VCaP (cell line): ENCODE data around the gene FRAS1.

ENCODE experiments used
- H3K27ac ChIP-seq: fragments of 450-650 bp; 2 replicates; pipeline ENCODE4 v1.5.1; 2017
- TF ChIP-seq, protein P1 (sequence below): fragments of 450-650 bp; conservative IDR thresholded peaks from 2 replicates; pipeline ENCODE4 v1.5.1; 2017; ENCODE audit warnings: mild to moderate bottlenecking, moderate library complexity

The FRAS1 gene

DNA sequence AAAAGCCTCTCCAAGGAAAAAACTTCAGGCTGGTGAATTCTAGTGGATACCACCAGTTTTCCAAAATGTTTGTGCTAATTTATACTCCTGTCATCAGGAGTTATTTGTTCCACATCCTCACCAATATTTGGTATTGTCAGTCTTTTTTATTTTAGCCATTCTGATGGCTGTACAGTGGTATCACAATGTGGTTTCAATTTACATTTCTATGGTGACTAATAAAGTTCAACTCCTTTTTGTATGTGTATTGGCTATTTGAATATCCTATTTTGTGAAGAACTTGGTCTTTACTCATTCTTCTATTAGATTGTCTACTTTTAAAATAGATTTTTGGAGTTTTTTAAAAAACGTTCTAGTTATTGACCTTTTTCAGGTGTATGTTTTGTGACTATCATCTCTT is 33.0 kb upstream of the FRAS1 start:
- TF ChIP-seq, protein P1, sequence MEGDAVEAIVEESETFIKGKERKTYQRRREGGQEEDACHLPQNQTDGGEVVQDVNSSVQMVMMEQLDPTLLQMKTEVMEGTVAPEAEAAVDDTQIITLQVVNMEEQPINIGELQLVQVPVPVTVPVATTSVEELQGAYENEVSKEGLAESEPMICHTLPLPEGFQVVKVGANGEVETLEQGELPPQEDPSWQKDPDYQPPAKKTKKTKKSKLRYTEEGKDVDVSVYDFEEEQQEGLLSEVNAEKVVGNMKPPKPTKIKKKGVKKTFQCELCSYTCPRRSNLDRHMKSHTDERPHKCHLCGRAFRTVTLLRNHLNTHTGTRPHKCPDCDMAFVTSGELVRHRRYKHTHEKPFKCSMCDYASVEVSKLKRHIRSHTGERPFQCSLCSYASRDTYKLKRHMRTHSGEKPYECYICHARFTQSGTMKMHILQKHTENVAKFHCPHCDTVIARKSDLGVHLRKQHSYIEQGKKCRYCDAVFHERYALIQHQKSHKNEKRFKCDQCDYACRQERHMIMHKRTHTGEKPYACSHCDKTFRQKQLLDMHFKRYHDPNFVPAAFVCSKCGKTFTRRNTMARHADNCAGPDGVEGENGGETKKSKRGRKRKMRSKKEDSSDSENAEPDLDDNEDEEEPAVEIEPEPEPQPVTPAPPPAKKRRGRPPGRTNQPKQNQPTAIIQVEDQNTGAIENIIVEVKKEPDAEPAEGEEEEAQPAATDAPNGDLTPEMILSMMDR, result no peak

DNA sequence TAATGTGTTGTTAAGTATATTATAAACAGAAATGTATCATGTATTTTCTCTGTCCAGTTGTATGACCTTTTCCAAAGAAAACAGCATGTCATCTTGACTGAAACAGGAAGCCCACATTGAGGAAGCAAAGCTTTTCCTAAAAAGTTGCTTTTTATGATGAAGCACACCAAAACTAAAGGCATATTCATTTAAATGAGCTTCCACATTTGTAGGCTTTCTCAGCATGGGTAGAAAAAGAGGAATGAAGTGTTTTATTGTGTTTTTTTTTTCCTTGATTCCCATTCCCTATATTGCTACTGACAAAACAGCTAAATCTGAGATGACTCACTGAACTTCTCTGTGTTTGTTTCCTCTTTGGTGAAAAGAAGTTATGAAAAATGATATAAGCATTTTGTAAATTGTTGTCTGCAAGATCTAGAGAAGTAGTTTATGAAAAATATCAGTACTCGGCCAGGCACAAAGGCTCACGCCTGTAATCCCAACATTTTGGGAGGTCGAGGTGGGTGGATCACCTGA is 32.5 kb upstream of the FRAS1 start:
- no peak overlapping the region for H3K27ac ChIP-seq
- TF ChIP-seq, protein P1, result no peak

More for the DNA sequence above, 33.0 kb upstream of the FRAS1 start:
- no peak overlapping the region for H3K27ac ChIP-seq

DNA sequence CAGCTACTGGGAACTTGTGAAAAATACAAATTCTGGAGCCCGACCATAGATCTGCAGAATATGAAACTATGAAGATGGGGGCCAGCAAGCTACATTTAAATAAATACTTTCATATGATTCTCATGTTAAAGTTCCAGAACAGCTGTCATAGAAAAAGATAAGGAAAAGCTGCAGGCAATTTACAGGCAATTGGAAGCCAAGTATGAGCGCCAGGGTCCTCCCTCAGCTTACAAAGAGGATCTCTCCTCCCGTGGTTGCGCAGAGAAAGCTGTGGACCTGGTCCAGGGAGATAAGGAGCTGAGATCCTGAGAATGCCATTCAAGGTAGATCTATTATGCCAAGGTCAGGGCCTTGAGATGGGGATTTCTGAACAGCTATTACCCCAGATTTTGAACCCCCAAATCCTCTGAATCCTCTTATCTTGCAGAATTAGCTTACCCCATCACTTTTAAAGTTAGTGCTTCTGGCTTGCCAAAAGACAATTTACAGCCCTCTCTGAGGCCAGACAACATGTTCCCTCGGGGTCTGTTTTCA is 25.6 kb upstream of the FRAS1 start:
- TF ChIP-seq, protein P1, result no peak

DNA sequence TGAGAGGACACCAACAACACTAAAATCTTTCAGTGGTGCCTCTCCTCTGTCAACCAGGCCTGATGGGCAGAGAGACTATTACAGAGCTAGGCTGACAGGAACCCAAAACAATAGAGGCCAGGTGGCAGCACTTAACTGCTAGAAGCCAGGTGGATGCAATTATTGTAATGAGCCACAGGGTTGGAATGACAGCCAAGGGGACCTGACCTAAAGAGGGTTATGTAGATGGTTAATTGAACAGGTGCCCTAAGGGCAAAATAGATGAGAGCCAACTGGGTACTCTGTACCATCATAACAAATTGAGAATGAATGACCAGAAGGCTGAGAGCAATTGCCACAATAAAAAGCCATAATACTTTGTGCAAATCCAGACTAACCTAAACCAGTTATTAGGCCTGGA is 24.7 kb upstream of the FRAS1 start:
- TF ChIP-seq, protein P1, result no peak
- no peak overlapping the region for H3K27ac ChIP-seq

More for the DNA sequence above, 25.6 kb upstream of the FRAS1 start:
- no peak overlapping the region for H3K27ac ChIP-seq

DNA sequence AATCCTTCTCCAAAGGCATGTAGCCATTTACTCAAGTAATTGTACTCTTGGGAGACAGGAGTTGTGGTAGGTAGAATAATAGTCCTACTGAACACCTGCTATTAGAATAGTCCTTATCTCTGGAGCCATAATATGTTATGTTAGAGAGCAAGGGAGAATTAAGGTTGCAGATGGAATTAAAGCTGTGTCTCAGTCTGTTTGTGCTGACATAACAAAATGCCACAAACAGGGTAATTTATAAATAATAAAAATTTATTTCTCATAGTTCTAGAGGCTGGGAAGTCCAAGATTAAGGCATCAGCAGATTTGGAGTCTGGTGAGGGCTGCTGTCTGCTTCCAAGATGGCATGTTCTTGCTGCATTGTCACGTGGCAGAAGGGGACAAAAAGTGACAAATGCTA is 24.2 kb upstream of the FRAS1 start:
- H3K27ac ChIP-seq, result no peak overlapping the region
- TF ChIP-seq, protein P1, result no peak

DNA sequence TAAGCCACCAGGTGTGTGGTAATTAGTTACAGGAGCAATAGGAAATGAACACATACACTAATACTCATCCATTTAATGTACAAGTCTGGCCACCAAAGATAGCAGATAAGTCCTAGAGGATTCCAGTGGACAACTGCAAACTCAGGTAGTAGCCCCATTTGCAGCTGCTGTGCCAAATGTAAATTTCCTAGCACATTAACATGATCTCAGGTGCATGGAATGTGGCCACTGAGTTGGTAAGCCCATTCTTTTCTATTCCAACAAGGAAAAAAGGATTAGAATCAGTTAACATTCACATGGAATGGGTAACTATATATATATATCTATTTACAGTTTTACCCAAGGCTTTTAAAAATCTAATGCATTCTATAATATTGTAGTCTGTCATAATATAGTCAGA is 23.3 kb upstream of the FRAS1 start:
- no peak overlapping the region for H3K27ac ChIP-seq
- TF ChIP-seq, protein P1, result no peak

DNA sequence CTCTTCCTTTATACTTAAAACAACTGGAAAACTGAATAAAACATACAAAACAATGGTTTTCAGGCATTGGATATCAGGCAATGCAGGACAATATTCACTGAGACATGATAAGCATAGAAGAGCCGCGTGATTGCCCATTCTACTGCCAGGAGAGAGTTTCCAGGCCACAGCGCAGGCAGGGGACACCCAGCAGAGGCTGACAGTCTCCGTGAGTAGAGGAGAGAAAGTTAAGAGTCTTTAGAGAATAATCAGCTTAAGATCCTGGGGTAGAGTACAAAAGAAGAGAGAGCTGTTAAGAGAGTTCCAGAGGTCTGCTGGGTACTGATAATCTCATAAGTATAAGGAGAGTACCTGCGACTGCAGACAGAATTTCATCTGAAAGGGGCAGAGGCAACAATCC is 18.4 kb upstream of the FRAS1 start:
- TF ChIP-seq, protein P1, result no peak
- H3K27ac ChIP-seq, result no peak overlapping the region
